Ascending aorta (tissue), 2 donors: ENCODE measurements around the gene RAMAC. TPM values are rescaled to one million over a fixed set of nuclear protein-coding genes. Genes with fewer than 3 reads are reported as not detected.

Experiments
- DNase-seq, 2 donors: peaks; one replicate each; pipeline ENCODE4 v3.0.0-alpha.2; 2019; ENCODE audit warnings: low spot score in 2 of 2
- H3K27ac ChIP-seq, 2 donors: fragments of 200-600 bp; sonication (generic); one replicate each; pipeline ENCODE4 v1.5.1; 2016 to 2017; ENCODE audit warnings: mild to moderate bottlenecking in 1 of 2
- H3K27me3 ChIP-seq: fragments of 200-600 bp; sonication (generic); one replicate; pipeline ENCODE4 v1.5.1; 2017
- H3K36me3 ChIP-seq, 2 donors: fragments of 200-600 bp; sonication (generic); one replicate each; pipeline ENCODE4 v1.5.1; 2016
- H3K4me1 ChIP-seq, 2 donors: fragments of 200-600 bp; sonication (generic); one replicate each; pipeline ENCODE4 v1.5.1; 2016 to 2017; ENCODE audit warnings: mild to moderate bottlenecking in 1 of 2
- H3K4me3 ChIP-seq, 2 donors: fragments of 200-600 bp; sonication (generic); one replicate each; pipeline ENCODE4 v1.5.1; 2016 to 2017; ENCODE audit warnings: mild to moderate bottlenecking in 1 of 2
- H3K9me3 ChIP-seq, 2 donors: fragments of 200-600 bp; sonication (generic); one replicate each; pipeline ENCODE4 v1.5.1; 2016
- intact Hi-C: fragments of 100-400 bp; cut with DNase I; formaldehyde crosslinking; loops from one replicate; pipeline ENCODE4 v1.15.1; 2023
- total RNA-seq: library from RNA; depleted of rRNA; stranded (reverse); fragments of >200 nt; gene quantifications from one replicate; pipeline ENCODE4 v1.1.0, GENCODE V29; 2016
- TF ChIP-seq, protein P1 (sequence below), 3 experiments: fragments of 200-600 bp in 2 of 3; fragments of 450-650 bp in 1 of 3; sonication (generic) in 2 of 3; IDR thresholded peaks; one replicate each; pipeline ENCODE4 v1.5.1; 2016 to 2019; ENCODE audit warnings: antibody characterized with exemption in 3 of 3, mild to moderate bottlenecking in 1 of 3, moderate library complexity in 1 of 3

The RAMAC gene
- total RNA-seq, 1 donor from 2014 or later: 4.8 TPM

DNA sequence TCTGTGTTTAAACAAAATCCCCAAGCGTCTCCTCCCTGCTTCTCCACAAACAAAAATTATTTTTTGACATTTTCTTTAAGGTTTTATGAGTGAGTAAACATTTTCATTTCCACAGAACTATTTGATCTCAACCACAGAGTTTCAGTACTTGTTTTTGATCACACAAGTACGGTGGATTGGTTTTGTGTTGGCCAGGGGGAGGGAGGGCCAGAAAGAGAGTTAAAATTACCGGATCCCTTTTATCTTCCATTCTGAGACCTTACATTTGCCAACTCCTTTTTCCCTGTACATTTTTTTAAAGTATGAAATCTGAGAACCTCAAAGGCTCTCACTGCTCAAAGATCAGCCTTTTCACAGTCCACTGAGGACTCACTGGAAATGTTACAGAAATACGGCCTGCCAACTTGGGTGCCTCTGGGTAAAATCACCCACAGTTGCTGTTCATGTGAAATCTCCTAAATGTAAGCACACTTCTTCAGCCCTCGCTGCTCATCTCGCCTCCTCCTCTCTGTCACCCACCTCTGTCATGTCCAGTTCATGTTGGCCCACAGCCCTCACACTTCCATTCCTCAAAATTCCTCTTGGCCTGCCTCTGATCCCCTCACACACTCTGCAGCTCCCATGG lies 35.2 kb upstream of the RAMAC start:
- Histone ChIP-seq H3K27ac (no peak overlapping the region), H3K27me3 (no peaks in the 10 kb centered on the region), H3K36me3 (no peaks in the 10 kb centered on the region), H3K9me3 (no peaks in the 10 kb centered on the region), H3K4me1 (peaks cover 0 to 3% of the 10 kb centered on the region in 2 donors), H3K4me3 (no peak overlapping the region)
- intact Hi-C loops: no loop called here
- DNase-seq: no peak
- TF ChIP-seq, protein P1, sequence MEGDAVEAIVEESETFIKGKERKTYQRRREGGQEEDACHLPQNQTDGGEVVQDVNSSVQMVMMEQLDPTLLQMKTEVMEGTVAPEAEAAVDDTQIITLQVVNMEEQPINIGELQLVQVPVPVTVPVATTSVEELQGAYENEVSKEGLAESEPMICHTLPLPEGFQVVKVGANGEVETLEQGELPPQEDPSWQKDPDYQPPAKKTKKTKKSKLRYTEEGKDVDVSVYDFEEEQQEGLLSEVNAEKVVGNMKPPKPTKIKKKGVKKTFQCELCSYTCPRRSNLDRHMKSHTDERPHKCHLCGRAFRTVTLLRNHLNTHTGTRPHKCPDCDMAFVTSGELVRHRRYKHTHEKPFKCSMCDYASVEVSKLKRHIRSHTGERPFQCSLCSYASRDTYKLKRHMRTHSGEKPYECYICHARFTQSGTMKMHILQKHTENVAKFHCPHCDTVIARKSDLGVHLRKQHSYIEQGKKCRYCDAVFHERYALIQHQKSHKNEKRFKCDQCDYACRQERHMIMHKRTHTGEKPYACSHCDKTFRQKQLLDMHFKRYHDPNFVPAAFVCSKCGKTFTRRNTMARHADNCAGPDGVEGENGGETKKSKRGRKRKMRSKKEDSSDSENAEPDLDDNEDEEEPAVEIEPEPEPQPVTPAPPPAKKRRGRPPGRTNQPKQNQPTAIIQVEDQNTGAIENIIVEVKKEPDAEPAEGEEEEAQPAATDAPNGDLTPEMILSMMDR (IDR thresholded peaks at IDR 0.05): no peak

DNA sequence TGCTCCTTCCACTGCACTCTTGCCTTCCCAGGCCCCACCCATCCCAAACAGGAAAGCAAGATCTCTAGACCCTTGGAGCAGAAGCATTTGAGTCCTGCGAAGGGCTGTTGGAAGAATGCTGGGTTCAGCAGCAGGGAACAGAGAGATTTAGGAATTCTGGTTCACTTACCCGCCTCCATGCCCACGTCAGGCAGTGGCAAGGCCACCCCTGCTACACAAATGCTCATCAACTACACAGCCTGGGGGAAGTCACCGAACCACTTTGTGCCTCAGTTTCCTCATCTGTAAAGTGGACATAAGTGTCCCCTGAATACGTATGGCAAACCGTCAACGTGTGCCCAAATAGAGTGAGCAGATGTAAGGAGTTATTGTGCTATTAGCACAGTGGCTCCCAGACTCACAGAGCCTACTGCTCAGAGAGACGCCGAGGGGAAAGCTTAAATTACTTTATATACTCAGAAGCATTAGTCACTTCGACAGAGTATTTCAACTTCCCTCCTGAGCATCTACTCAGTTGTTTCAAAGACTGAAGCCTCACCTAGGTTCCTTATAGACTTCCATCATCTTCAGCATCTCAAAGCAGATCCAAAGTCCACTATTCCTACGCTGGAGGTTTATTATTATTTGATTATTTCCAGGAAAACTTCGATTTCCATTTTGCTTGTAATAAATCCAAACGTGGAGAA lies 34.4 kb upstream of the RAMAC start:
- no peak for DNase-seq
- TF ChIP-seq, protein P1 (IDR thresholded peaks at IDR 0.05): no peak
- no peak overlapping the region for H3K27ac ChIP-seq
- intact Hi-C loops: no loop called here
- H3K4me3 ChIP-seq: peak overlapping the region; percentile 64 to 68
- H3K9me3 ChIP-seq: no peaks in the 10 kb centered on the region
- no peaks in the 10 kb centered on the region for H3K36me3 ChIP-seq
- H3K27me3 ChIP-seq: no peaks in the 10 kb centered on the region
- H3K4me1 ChIP-seq: peaks cover 0 to 3% of the 10 kb centered on the region in 2 donors

DNA sequence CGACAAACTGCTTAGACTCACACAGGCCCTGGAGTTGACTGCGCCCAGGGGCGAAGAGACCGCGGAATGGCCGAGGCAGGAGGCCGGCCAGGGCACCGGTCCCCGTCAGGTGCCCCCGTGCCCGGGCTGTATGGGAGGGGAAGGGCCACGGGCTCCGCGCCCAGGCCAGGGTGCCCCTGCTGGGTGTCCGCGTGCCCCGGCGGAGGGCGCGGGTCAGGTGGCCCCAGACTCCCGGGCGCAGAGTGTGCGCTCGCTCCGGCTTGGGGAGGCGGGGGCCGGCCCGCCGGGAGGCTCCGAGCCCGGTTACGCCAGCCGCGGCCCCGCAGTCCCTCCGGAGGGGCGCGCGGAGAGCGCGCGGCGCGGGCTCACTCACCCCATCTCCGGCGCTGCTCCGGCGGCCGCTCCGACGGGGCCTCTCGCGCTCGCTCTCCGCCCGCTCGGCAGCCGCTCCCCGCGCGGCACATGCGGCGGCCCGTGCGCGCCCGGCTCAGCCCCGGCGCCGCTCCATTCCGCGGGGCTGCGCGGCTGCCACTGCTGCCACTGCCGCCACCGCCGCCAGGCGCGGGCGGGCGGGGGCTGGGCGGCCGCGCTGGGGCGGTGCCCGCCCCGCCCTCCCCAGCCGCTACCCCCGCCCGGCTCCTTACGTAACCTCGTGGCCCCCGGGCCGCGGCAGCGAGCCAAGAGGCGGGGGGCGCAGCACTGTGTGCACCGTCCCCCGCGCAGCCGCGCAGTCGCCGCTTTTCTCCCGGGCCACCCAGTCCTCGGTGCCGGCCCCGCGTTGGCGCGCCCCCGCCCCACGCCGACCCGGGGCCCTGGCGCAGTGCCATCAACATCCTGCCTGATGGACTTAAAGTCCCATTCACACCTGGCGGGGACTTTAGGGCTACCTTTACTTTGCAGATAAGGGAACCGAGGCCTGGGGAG lies 33.6 kb upstream of the RAMAC start, which contains the start of gene HOMER2:
Gene HOMER2 (minus strand): TSS at position 563 of the 924 bp plus-strand sequence. CDS start 185 bp downstream, at position 378.
- Histone ChIP-seq H3K9me3 (no peaks in the 10 kb centered on the region), H3K36me3 (no peaks in the 10 kb centered on the region), H3K27me3 (no peaks in the 10 kb centered on the region), H3K4me3 (peak within 1 kb of the TSS; percentile 64 to 68), H3K4me1 (peaks cover 0 to 3% of the 10 kb centered on the region in 2 donors), H3K27ac (no peak within 1 kb of the TSS)
- intact Hi-C loops: no loop called here
- TF ChIP-seq, protein P1 (IDR thresholded peaks at IDR 0.05): no peak
- no peak for DNase-seq

DNA sequence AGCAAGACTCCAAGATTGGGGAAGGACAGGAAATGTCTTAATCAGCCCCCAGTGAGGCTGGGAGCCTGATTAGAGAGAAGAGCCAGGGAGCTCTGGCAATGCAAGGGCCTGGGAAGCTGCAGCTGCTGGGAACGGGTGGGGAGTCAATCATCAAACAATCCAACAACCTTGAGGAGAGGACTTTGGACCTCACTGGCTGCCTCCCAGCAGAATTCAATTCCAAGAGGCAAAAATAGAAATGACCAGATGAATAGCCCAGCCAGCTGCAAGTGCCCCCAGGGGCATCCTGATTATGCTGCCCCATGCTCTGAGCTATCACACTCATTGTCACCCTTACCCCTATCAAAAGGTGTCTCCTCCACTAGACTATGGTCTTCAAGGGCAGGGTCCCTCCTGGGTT lies 27.4 kb upstream of the RAMAC start:
- no peak overlapping the region for H3K4me3 ChIP-seq
- DNase-seq: no peak
- no peaks in the 10 kb centered on the region for H3K9me3 ChIP-seq
- H3K27ac ChIP-seq: no peak overlapping the region
- intact Hi-C loops: no loop called here
- no peaks in the 10 kb centered on the region for H3K27me3 ChIP-seq
- no peaks in the 10 kb centered on the region for H3K4me1 ChIP-seq
- no peaks in the 10 kb centered on the region for H3K36me3 ChIP-seq
- TF ChIP-seq, protein P1 (IDR thresholded peaks at IDR 0.05): no peak

DNA sequence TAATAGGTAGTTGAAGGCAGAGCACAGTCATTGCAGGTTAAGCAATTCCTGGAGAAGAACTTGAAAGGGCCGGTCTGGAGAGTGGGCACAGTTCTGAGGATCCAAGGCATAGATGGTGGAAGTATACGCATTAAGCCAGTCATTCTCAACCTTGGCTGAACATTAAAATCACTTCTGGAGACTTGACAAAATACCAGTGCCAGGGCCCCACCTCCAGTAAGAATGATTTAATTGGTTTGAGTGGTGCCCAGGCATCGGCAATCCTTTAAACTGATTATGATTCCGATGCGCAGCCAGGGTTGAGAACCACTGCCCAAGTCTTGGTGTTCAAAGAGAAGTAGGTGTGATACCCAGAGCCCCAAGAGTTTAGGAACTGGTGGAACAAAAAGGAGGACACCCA lies 26.6 kb upstream of the RAMAC start:
- Histone ChIP-seq H3K36me3 (no peaks in the 10 kb centered on the region), H3K4me3 (no peak overlapping the region), H3K4me1 (no peaks in the 10 kb centered on the region), H3K9me3 (no peaks in the 10 kb centered on the region), H3K27ac (no peak overlapping the region), H3K27me3 (no peaks in the 10 kb centered on the region)
- intact Hi-C loops: no loop called here
- TF ChIP-seq, protein P1 (IDR thresholded peaks at IDR 0.05): no peak
- DNase-seq: no peak
